Body of pancreas (tissue), 4 donors: ENCODE measurements around the gene DDX43. TPM values are rescaled to one million over a fixed set of nuclear protein-coding genes. Genes with fewer than 3 reads are reported as not detected.

Source experiments
- ATAC-seq: fragments of 150-250 bp; one replicate; pipeline ENCODE4 v1.9.1; 2016
- DNase-seq, 4 donors: peaks; one replicate each; pipeline ENCODE4 v3.0.0-alpha.2; 2019
- H3K27ac ChIP-seq, 4 donors: fragments of 200-600 bp; sonication (generic); 1 replicate in 3 of 4; 2 replicates in 1 of 4; pipeline versions ENCODE4 v1.5.1 to v1.6.1; 2016 to 2019; ENCODE audit warnings: mild to moderate bottlenecking in 1 of 4, mixed read lengths in 1 of 4, moderate library complexity in 1 of 4
- H3K27me3 ChIP-seq, 2 donors: fragments of 200-600 bp; sonication (generic); one replicate each; pipeline ENCODE4 v1.6.0; 2016; ENCODE audit warnings: mild to moderate bottlenecking in 1 of 2
- H3K36me3 ChIP-seq, 2 donors: fragments of 200-600 bp; sonication (generic); replicated peaks in 1 of 2; 2 replicates each; pipeline ENCODE4 v1.5.1; 2016; ENCODE audit warnings: low read depth in 2 of 2; ENCODE audit not compliant: insufficient read depth in 1 of 2
- H3K4me1 ChIP-seq: fragments of 200-600 bp; sonication (generic); one replicate; pipeline ENCODE4 v1.6.0; 2016
- H3K4me3 ChIP-seq, 2 donors: fragments of 200-600 bp; sonication (generic); 1 replicate in 1 of 2; 2 replicates in 1 of 2; pipeline ENCODE4 v1.5.1; 2016 to 2019
- H3K9me3 ChIP-seq, 3 donors: fragments of 200-600 bp; sonication (generic); 1 replicate in 2 of 3; 2 replicates in 1 of 3; pipeline ENCODE4 v1.5.1; 2016
- CTCF ChIP-seq, 7 experiments: fragments of 450-650 bp in 4 of 7; fragments of 200-600 bp in 3 of 7; sonication (generic) in 3 of 7; IDR thresholded peaks; one replicate each; pipeline ENCODE4 v1.5.1; 2016 to 2019; ENCODE audit warnings: antibody characterized with exemption in 7 of 7
- POLR2A ChIP-seq, 3 donors: fragments of 450-650 bp; IDR thresholded peaks; one replicate each; pipeline ENCODE4 v1.6.1; 2016; ENCODE audit warnings: antibody characterized with exemption in 3 of 3, mild to moderate bottlenecking in 2 of 3
- WGBS, 2 donors: methylation state at CpG; one replicate each; pipeline ENCODE4 v1.1.5; 2017; 5-methylcytosine and 5-hydroxymethylcytosine counted together
- intact Hi-C: fragments of 100-400 bp; cut with DNase I; formaldehyde crosslinking; loops from one replicate; pipeline ENCODE4 v1.15.1; 2023
- small RNA-seq: library from RNA; depleted of rRNA; stranded (forward); fragments of <200 nt; gene quantifications from one replicate; pipeline ENCODE3, GENCODE V24; 2016
- total RNA-seq, 2 donors: library from RNA; depleted of rRNA; stranded (reverse); fragments of >200 nt; gene quantifications; one replicate each; pipeline ENCODE4 v1.1.0, GENCODE V29; 2016

Gene DDX43
- total RNA-seq, 2 donors from 2014 or later, result 0.26 to 3.0 TPM

- peak within 1 kb of the TSS; percentile 80 to 94 (median 82) for H3K27ac ChIP-seq
- H3K4me3 ChIP-seq, result peak within 1 kb of the TSS; percentile 40 to 74
- 0 to 1% methylated on average over 32 to 55 of the region's 55 CpGs for WGBS, 2 donors
- no peaks in the 10 kb centered on the region for H3K27me3 ChIP-seq
- ATAC-seq (peak; percentile 98), DNase-seq (peak; percentile 85 to 93 (median 90))
- no peaks in the 10 kb centered on the region for H3K9me3 ChIP-seq
- peaks cover 17% of the 10 kb centered on the region for H3K4me1 ChIP-seq
- H3K36me3 ChIP-seq, result no peaks in the 10 kb centered on the region
- intact Hi-C loops, result no loop called here
- TF ChIP-seq CTCF (IDR thresholded peaks at IDR 0.05), result no peak
- TF ChIP-seq POLR2A (IDR thresholded peaks at IDR 0.05), result peak in 2 of 3 donors; percentile 70 to 79
Measured at GRCh38 chr6:73461537-73462350, 67.1 kb downstream of the DDX43 start, which contains the start of gene MTO1. Gene MTO1, plus strand, starts transcription at chr6:73461737. Its CDS starts 118 bp downstream, at chr6:73461855.

Small RNAs within 50 kb of the gene (small RNA-seq; reads per million reads assigned to genes)
- gene RNU6-975P, result not detected
- not detected for gene RPL39P3

Other genes starting within 250 kb of the DDX43 start
- gene KHDC1L, start 169.3 kb upstream of the DDX43 start, total RNA-seq, result not detected
- 1 to 10 TPM; 1.0 to 3.0 TPM for gene KHDC1, start 131.6 kb upstream of the DDX43 start, total RNA-seq
- not detected for gene DPPA5, start 40.6 kb upstream of the DDX43 start, total RNA-seq
- gene KHDC3L, start 32.2 kb upstream of the DDX43 start, total RNA-seq, result not detected
- gene OOEP, start 24.9 kb upstream of the DDX43 start, total RNA-seq, result not detected
- gene CGAS, start 57.5 kb downstream of the DDX43 start, total RNA-seq, result 1 to 10 TPM; 3.1 to 4.0 TPM
- gene MTO1, start 66.9 kb downstream of the DDX43 start, total RNA-seq, result 10 to 100 TPM; 13.7 to 17.8 TPM
- 1,000 to 10,000 TPM; 4,267 to 4,798 TPM for gene EEF1A1, start 126.2 kb downstream of the DDX43 start, total RNA-seq